Stimulated activated CD4-positive, alpha-beta T cell treated with anti-CD3 and anti-CD28 coated beads, Interleukin-12 subunit alpha, Interleukin-12 subunit beta, amount 100 ng/mL, for 48 hours (primary cell): ENCODE results near the gene CD300LB.
A peak's percentile ranks its signal among the peaks of the same experiment; 100 is the strongest.
"Not testable (repeated sequence)": the region's sequence is repeated elsewhere in the genome, so short reads cannot be mapped to it uniquely, and the experiment has no call there.

ENCODE experiments used
- DNase-seq, 3 donors: peaks; one replicate each; pipeline ENCODE4 v3.0.0-alpha.2; 2020; ENCODE audit warnings: low read depth in 2 of 3, low spot score in 1 of 3

CD300LB gene

GRCh38 chr17:74531231-74531761, at the start of gene CD300LB:
Gene CD300LB (minus strand): TSS chr17:74531475. CDS start chr17:74531350, 125 bp downstream.
- no peak for DNase-seq

DNA sequence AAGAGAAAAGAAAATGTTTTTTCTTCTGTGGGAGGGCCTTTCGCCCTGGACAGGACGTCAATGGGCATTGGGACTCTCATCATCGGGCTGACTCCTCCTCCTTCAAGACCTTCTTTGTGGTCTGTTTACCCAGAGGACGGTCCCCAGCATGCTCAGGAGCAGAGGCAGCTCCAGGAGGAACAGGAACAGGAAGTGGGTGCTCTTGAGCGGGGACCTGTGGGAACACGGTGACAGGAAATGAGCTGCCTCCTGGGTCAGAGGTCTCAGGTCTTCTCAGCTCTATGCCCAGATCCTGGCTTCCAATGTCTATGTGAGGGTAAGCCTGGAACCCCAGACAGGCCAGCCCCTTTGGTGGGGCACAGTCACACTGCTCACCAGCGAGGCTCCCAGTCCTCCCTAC, 48.6 kb upstream of the CD300LB start:
- no peak for DNase-seq

DNA sequence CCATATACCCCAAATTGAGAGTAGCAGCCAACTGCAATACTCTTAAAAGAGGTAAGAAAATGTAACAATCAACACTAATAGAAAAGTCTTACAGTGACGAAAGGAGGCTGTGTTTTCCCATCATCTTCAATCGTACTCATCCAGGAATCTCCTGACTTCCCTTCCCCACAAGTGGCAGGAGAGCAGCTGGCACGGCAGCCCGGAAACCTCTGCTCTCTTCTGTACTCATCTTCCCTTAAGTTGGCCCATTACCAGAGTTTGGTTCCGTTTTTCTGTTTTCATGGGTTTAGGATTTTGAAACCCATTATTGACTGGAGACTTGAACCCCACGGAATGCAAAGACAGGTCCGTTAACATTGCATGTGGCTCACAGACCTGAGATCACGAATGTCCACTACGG, 47.7 kb upstream of the CD300LB start:
- no peak for DNase-seq

DNA sequence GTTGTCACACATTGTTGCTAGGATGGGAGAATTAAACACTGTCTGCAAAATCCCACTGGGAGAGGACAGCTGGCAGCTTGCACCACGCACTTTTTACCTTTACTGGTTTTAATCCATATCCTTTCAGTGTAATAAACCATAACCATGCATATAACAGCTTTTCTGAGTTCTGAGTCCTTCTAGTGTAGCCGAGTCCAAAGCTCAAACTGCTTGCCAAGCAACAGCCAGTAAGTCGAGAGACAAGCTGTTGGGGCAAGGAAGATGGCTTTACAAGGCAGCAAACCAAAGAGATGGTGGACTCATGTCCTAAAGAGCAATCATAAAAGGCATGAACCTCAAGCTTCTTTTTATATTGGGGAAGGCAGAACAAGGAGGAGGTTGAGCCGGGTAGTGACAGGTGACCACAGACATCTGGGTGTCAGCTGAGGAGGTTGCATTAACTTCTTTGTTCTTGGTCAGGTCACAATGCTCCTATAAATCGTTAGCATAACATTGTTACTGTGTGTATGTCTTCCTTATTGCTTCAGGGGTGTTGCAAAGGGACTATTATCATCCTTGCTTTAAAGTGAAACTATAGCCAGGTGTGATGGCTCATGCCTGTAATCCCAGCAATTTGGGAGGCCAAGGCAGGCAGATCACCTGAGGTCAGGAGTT, 43.3 kb upstream of the CD300LB start:
- DNase-seq: no peak

DNA sequence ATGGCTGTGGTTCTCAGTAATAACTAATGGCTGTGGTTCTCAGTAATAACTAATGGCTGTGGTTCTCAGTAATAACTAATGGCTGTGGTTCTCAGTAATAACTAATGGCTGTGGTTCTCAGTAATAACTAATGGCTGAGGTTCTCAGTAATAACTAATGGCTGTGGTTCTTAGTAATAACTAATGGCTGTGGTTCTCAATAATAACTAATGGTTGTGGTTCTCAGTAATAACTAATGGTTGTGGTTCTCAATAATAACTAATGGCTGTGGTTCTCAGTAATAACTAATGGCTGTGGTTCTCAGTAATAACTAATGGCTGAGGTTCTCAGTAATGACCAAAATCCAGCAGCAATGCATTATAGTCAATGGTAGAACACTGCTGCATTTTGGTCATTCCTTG, 42.4 kb upstream of the CD300LB start:
- DNase-seq: not testable (repeated sequence)

GRCh38 chr17:74573169-74573568, 41.9 kb upstream of the CD300LB start:
- no peak for DNase-seq

GRCh38 chr17:74571621-74572270, 40.5 kb upstream of the CD300LB start:
- no peak for DNase-seq

GRCh38 chr17:74569020-74570003, 38.0 kb upstream of the CD300LB start:
- DNase-seq: peak; percentile 20 to 48 (median 28)

DNA sequence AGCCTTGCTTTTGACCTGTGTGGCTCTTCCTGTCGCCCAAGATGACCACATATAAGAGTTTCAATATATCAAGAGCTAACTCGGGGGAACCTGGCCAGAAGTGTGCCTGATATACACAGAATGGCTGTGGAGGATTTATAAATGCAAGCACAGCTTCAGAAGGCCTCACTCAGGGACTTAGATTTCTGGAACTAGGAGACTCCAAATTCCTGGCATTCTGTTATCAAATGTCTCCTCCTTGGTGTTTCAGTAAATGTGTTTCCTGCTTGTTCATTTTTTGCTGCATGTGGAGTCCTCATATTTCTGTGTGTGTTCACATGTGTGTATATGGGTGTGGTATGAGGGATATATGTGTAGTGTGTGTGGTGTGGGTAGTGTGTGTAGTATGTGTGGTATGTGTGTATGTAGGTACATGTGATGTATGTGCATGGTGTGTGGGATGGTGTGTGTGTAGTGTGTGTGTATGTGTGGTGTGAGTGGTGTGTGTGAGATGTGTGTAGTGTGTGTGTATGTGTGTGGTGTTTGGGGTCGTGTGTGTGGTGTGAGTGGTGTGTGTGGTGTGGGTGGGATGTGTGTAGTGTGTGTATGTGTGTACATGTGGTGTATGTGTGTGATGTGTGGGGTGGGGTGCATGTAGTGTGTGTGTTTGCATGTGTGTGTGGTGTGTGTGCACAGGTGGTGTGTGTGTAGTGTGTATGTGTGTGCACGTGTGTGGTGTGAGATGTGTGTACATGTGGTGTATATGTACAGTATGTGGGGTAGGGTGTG, 37.0 kb upstream of the CD300LB start:
- no peak for DNase-seq

GRCh38 chr17:74567397-74567796, 36.1 kb upstream of the CD300LB start, which contains the start of gene CD300H:
Gene CD300H (minus strand): TSS chr17:74567509.
- DNase-seq: no peak

DNA sequence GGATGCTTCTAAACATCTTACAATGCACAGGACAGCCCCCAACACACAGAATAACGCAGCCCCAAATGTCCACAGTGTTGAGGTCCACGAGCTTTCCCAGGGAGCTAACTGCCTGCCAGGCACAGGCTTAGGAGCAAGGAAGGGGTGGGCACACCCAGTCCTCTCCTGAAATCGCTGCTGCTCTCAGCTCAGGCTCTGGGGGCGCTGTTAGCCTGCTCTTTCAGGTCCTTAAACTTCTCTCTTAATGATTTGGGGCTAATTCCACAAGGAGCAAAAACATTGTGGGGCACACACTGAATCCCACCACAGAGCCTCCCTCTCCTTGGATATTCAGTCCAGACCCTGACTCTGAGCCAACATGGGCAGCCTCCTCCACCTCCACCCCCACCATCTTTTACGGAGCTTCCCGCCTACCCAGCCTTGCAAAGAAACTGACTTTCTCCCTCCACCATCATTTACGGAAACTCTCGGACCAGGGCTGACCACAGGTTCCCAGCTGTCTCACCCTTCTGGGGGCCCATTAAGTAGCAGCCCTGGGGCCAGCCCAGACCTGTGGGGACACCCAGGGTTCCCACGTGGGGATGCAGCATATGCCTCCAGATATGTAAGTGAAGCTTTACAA, 35.0 kb upstream of the CD300LB start:
- DNase-seq: peak in 2 of 3 donors; percentile 9 to 27

DNA sequence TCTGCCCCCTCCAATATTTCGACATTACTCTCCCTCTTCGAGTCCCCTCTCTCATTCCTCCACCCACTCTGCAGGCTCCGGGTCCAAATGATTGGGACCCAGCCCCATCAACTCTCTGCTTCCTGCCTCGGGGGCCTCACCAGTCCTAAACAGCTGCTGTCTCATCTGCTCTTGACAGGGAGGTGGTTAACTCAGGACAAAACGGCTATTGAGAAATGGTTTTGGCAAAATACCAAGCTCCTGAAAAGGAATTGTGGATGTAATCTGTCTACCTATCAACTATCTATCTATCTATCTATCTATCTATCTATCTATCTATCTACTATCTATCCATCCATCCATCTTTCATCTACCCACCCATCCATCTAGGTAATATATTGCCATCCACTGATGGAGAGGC, 33.9 kb upstream of the CD300LB start:
- DNase-seq: no peak

GRCh38 chr17:74563358-74563757, 32.1 kb upstream of the CD300LB start:
- DNase-seq: no peak

DNA sequence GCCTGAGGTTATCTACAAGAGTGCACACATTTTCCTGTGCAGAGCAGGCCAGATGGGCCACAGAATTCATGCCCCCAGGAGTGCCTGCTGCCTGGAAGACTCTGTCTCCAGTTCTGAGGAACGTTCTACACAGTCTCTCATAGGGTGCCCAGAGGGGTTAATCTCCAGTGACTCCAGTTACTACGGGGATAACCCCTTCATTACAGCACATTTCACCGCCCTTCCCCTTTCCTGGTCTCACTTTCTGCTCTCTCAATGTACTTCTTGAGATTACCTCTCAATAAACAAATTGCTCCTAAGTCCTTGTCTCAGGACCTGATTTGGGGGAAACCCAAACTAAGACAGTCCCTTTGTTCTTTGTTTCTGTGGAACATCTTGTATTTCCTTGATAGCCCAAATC, 30.3 kb upstream of the CD300LB start:
- no peak for DNase-seq

DNA sequence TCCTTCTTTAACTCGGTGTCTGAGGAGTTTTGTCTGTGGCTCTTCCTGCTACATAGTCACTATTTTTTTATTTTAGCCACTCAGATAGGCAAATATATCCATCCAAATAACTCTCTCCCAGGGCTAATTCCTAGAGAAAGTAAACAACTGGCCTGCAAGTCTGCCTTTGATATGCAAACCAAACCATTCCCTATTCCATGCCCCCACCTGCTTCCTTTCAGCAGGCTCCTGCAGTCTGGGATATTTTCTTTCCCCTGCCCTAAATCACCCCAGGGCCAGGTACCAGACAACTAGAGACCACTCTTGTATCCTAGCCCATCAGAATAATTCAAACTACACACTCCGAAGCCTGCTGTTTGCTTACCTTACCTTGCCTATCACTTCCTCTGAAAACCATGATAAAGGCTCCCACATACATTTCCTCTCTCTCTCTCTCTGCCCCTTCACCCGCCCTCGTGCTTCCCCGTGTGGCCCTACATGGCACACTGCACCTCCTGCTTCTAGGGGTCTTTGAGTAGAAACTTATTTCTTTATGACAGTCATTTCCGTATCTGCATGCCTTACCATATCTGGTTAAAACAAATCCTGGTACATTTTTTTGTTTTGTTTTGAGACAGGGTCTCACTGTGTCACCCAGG, 27.7 kb upstream of the CD300LB start:
- DNase-seq: no peak

DNA sequence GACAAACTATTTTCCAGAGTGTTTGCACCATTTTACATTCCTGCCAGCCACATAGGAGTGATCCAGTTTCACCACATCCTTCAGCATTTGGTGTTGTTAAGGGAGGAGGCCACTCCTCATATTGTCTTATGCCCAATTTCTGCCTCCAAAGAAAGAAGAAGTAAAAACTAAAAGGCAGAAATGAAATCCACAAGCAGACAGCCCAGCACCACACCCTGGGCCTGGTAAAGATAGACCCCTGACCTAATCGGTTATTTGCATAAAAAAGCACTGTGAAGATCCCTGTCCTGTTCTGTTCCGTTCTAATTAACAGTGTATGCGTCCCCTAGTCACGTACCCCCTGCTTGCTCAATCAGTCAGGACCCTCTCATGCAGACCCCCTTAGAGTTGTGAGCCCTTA, 27.1 kb upstream of the CD300LB start:
- not testable (repeated sequence) for DNase-seq

DNA sequence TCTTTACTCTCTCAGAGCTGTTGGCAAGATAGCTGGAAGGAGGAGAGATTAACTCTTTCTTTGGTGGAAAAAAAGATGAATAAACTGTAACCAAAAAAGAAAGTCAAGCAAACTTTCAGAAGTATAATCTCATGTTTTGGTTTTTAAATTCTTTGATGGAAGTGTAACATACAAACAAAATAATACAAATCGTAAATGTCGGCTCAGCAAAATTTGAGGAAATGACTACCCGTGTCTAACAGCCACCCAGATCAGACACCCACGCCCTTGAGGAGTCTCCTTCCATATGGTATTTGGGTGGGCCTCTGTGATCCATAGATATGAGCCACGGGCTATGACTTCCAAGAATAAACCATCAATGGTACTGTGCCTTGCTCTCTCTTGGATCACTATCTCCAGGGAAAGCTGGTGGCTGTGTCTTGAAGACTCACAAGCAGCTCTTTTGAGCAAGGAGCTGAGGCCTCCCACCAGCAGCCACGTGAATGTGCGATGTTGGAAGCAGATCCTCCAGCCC, 24.2 kb upstream of the CD300LB start:
- DNase-seq: no peak

DNA sequence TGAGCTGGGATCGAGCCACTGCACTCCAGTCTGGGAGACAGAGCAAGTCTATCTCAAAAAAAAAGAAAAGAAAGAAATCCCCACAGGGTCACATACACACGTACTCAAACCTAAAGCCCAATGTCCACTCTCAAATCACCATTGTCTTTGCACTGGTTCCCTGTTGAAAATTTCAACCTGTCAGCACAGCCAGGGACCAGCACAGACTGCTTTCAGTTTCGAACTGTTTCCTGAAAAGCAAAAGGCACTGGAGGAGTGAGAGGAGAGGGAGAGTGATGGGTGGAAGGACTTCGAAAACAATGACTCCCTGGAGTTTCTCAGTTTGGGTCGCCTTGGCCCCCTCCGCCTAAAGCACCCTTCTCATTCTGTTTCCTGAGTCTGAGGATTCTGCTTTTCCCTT, 23.6 kb upstream of the CD300LB start:
- DNase-seq: no peak

DNA sequence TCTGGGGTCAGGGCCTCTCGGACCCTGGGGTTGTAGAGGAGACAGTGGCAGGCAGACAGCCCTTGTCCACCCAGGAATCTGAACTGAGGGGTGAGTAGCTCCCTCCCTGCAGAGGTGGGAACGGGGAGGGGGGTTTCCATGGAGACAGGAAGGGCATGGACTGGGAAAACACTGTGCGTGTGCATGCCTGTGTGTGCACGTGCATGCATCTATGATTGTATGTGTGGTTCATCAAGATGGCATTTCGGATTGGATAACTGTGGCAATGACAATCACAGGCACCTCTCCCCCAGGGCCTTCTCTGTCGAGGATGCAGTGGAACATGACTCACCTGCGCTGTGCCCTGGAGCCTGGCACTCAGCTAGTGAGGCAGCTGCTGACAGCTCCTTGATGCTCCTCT, 20.8 kb upstream of the CD300LB start:
- no peak for DNase-seq

DNA sequence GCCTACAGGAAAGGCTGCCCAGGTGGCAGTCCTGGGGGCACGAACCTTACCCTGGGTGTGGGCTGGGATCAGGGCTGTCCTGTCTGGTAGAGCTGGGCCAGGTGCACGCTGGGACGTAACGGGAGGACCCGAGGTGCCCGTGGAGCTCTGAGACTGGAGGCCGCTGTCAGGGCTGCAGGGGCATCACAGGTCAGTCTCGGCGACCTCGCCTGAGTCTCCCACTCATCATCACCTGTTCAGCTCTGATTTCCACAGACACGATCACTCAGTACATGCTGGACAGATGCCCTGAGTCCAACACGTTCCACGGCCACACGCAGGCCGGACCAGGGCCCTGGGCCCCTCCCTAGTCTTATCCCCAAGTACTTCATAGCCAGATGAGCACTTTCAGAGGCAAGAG, 19.3 kb upstream of the CD300LB start:
- DNase-seq: no peak
